Adrenal gland (tissue), 12 donors: Measurements from ENCODE around the gene WNT7B. TPM values are rescaled to one million over a fixed set of nuclear protein-coding genes. Genes with fewer than 3 reads are reported as not detected.

Experiments
- DNase-seq, 7 donors: peaks; one replicate each; pipeline ENCODE4 v3.0.0-alpha.2; 2019 to 2020
- H3K27ac ChIP-seq, 5 donors: fragments of 200-600 bp; sonication (generic) in 4 of 5; 1 replicate in 3 of 5; 2 replicates in 2 of 5; pipeline versions ENCODE4 v1.5.1 to v1.8.0; 2016 to 2020; ENCODE audit warnings: mild to moderate bottlenecking in 1 of 5
- H3K27me3 ChIP-seq: fragments of 200-600 bp; 2 replicates; pipeline ENCODE4 v1.8.0; 2021
- H3K36me3 ChIP-seq, 2 donors: fragments of 200-600 bp; replicated peaks in 1 of 2; 1 replicate in 1 of 2; 2 replicates in 1 of 2; pipeline versions ENCODE4 v1.5.1 to v1.8.0; 2018 to 2022
- H3K4me1 ChIP-seq, 2 donors: fragments of 200-600 bp; replicated peaks in 1 of 2; 1 replicate in 1 of 2; 2 replicates in 1 of 2; pipeline versions ENCODE4 v1.5.1 to v1.8.0; 2018 to 2021
- H3K4me3 ChIP-seq, 4 donors: fragments of 200-600 bp; sonication (generic) in 3 of 4; one replicate each; pipeline ENCODE4 v1.5.1; 2016 to 2018
- H3K9me3 ChIP-seq, 3 donors: fragments of 200-600 bp; sonication (generic) in 1 of 3; replicated peaks in 1 of 3; 1 replicate in 2 of 3; 2 replicates in 1 of 3; pipeline versions ENCODE4 v1.5.1 to v1.8.0; 2016 to 2021
- CTCF ChIP-seq, 6 experiments: fragments of 450-650 bp in 4 of 6; fragments of 200-600 bp in 2 of 6; sonication (generic) in 1 of 6; IDR thresholded peaks; 1 replicate in 5 of 6; 2 replicates in 1 of 6; pipeline versions ENCODE4 v1.5.1 to v1.8.0; 2016 to 2021; ENCODE audit warnings: antibody characterized with exemption in 6 of 6, mild to moderate bottlenecking in 2 of 6, moderate library complexity in 1 of 6
- POLR2A ChIP-seq, 2 donors: fragments of 450-650 bp; IDR thresholded peaks; one replicate each; pipeline ENCODE4 v1.6.1; 2017; ENCODE audit warnings: antibody characterized with exemption in 2 of 2, mild to moderate bottlenecking in 2 of 2, moderate library complexity in 1 of 2
- WGBS, 4 donors: extraction: QIAGEN DNeasy Blood & Tissue Kit in 2 of 4; methylation state at CpG; one replicate each; pipeline versions ENCODE4 v1.1.5 to v1.1.7; 2013 to 2017; 5-methylcytosine and 5-hydroxymethylcytosine counted together
- intact Hi-C, 2 donors: fragments of 100-400 bp; cut with DNase I; formaldehyde crosslinking; loops; one replicate each; pipeline versions ENCODE4 v1.14.1 to v1.15.0; 2022 to 2023
- polyA plus RNA-seq, 3 donors: library from polyadenylated mRNA; stranded (reverse); fragments of 200-250 nt in 2 of 3; fragments of 350-450 nt in 1 of 3; fragmentation: Illumina TruSeq in 1 of 3; extraction: RNeasy Lipid Tissue Mini Kit (QIAGEN cat#74804) in 1 of 3; gene quantifications; one replicate each; pipeline ENCODE4 v1.2.3, GENCODE V29; 2013 to 2014
- total RNA-seq, 9 donors: library from RNA; depleted of rRNA in 4 of 9; stranded (reverse); fragments of >200 nt in 4 of 9; fragments of 120-200 nt in 1 of 9; fragmentation: NEBNext Ultra II Directional in 1 of 9; extraction: Animal tissue kit (Norgen Biotek cat#: 25700) in 1 of 9; gene quantifications; one replicate each; pipeline versions ENCODE4 v1.1.0 to v1.2.4, GENCODE V29; 2013 to 2023
- donor health status: healthy with polysubstance abuse.
- donor health status: Bipolar disorder and iron deficiency.
- donor health status: DM: yes; HTN: yes; CAD: no.
- donor health status: DM: no; HTN: no; CAD: no.
- donor health status: DM: no; HTN: no; CAD: no.
- donor health status: DM: yes; HTN: yes; CAD: no.

Gene WNT7B
- total and polyA plus RNA-seq, 12 donors: 0.07 to 0.24 (median 0.15) TPM; not detected in 8

- no peak for DNase-seq
- peaks cover 73% of the 10 kb centered on the region for H3K27me3 ChIP-seq
- H3K36me3 ChIP-seq: no peaks in the 10 kb centered on the region
- no peak overlapping the region for H3K27ac ChIP-seq
- H3K4me1 ChIP-seq: peaks cover 12 to 15% of the 10 kb centered on the region in 2 donors
- no peak for TF ChIP-seq POLR2A (IDR thresholded peaks at IDR 0.05)
- TF ChIP-seq CTCF (IDR thresholded peaks at IDR 0.05): no peak
- WGBS, 4 donors: 0 to 3% (median 2%) methylated on average over 18 to 66 of the region's 66 CpGs
- H3K4me3 ChIP-seq: no peak overlapping the region
- no peaks in the 10 kb centered on the region for H3K9me3 ChIP-seq
- intact Hi-C loops: loop anchor here in 1 of 2 donors (5.0 kb wide), 1 partner anchor 104 kb away; no protein-coding TSS in a partner anchor
These were observed 5.4 kb downstream of the WNT7B start for GRCh38 chr22:45971408-45972028.

GRCh38 chr22:45970705-45971407 is 6.1 kb downstream of the WNT7B start:
- intact Hi-C loops: loop anchor here in 1 of 2 donors (5.0 kb wide), 1 partner anchor 104 kb away; no protein-coding TSS in a partner anchor
- H3K27ac ChIP-seq: no peak overlapping the region
- peaks cover 12 to 15% of the 10 kb centered on the region in 2 donors for H3K4me1 ChIP-seq
- DNase-seq: no peak
- H3K9me3 ChIP-seq: no peaks in the 10 kb centered on the region
- peaks cover 70% of the 10 kb centered on the region for H3K27me3 ChIP-seq
- WGBS, 4 donors: 3 to 6% (median 4%) methylated on average over 23 to 40 of the region's 40 CpGs
- no peaks in the 10 kb centered on the region for H3K36me3 ChIP-seq
- TF ChIP-seq CTCF (IDR thresholded peaks at IDR 0.05): no peak
- no peak for TF ChIP-seq POLR2A (IDR thresholded peaks at IDR 0.05)
- no peak overlapping the region for H3K4me3 ChIP-seq

- 56 to 63% (median 59%) methylated on average over 14 to 21 of the region's 21 CpGs for WGBS, 4 donors
- intact Hi-C loops: loop anchor here in 1 of 2 donors (5.0 kb wide), 1 partner anchor 103 kb away; no protein-coding TSS in a partner anchor
- TF ChIP-seq CTCF (IDR thresholded peaks at IDR 0.05): no peak
- no peak for TF ChIP-seq POLR2A (IDR thresholded peaks at IDR 0.05)
- H3K4me3 ChIP-seq: no peak overlapping the region
- no peak overlapping the region for H3K27ac ChIP-seq
- H3K9me3 ChIP-seq: no peaks in the 10 kb centered on the region
- H3K27me3 ChIP-seq: peaks cover 61% of the 10 kb centered on the region
- DNase-seq: no peak
- peaks cover 9 to 15% of the 10 kb centered on the region in 2 donors for H3K4me1 ChIP-seq
- no peaks in the 10 kb centered on the region for H3K36me3 ChIP-seq
These were observed 7.0 kb downstream of the WNT7B start for GRCh38 chr22:45969801-45970470.

- TF ChIP-seq POLR2A (IDR thresholded peaks at IDR 0.05) (no peak), CTCF (IDR thresholded peaks at IDR 0.05) (no peak)
- Histone ChIP-seq H3K27me3 (peaks cover 56% of the 10 kb centered on the region), H3K36me3 (no peaks in the 10 kb centered on the region), H3K4me3 (no peak overlapping the region), H3K27ac (no peak overlapping the region), H3K9me3 (no peaks in the 10 kb centered on the region), H3K4me1 (peaks cover 9 to 15% of the 10 kb centered on the region in 2 donors)
- WGBS, 4 donors: 25 to 77% (median 70%) methylated on average over 2 to 11 of the region's 11 CpGs
- intact Hi-C loops: no loop called here
- DNase-seq: no peak
These were observed 7.6 kb downstream of the WNT7B start for GRCh38 chr22:45969414-45969799.
